Aorta (tissue), 5 donors: ENCODE results near the gene SLAMF8. TPM values are rescaled to one million over a fixed set of nuclear protein-coding genes. Genes with fewer than 3 reads are reported as not detected.

ENCODE experiments used
- ATAC-seq: fragments of 200-7000 bp; cut with Tn5 transposase; one replicate; pipeline ENCODE4 v1.9.1; 2022; ENCODE audit warnings: moderate library complexity; ENCODE audit not compliant: low FRiP score
- DNase-seq, 2 donors: peaks; one replicate each; pipeline ENCODE4 v3.0.0-alpha.2; 2020
- H3K27ac ChIP-seq, 2 donors: one replicate each; pipeline ENCODE4 v1.5.1; 2013; ENCODE audit warnings: low read length in 2 of 2, mild to moderate bottlenecking in 2 of 2, moderate library complexity in 2 of 2, control low read depth in 1 of 2, inconsistent platforms in 1 of 2, low read depth in 1 of 2
- H3K27me3 ChIP-seq, 2 donors: one replicate each; pipeline ENCODE4 v1.6.1; 2013; ENCODE audit warnings: control low read depth in 1 of 2, low read length in 1 of 2, mild to moderate bottlenecking in 1 of 2, moderate library complexity in 1 of 2; ENCODE audit not compliant: insufficient read depth in 2 of 2, control insufficient read depth in 1 of 2
- H3K36me3 ChIP-seq, 2 donors: one replicate each; pipeline ENCODE4 v1.6.1; 2013; ENCODE audit warnings: control low read depth in 1 of 2, low read length in 1 of 2, mild to moderate bottlenecking in 1 of 2; ENCODE audit not compliant: insufficient read depth in 2 of 2, control insufficient read depth in 1 of 2
- H3K4me1 ChIP-seq, 2 donors: one replicate each; pipeline ENCODE4 v1.6.1; 2013; ENCODE audit warnings: low read length in 2 of 2, control low read depth in 1 of 2, mild to moderate bottlenecking in 1 of 2, moderate library complexity in 1 of 2; ENCODE audit not compliant: insufficient read depth in 2 of 2, control insufficient read depth in 1 of 2
- H3K4me3 ChIP-seq, 2 donors: one replicate each; pipeline ENCODE4 v1.5.1; 2013; ENCODE audit warnings: low read length in 2 of 2, control low read depth in 1 of 2, mild to moderate bottlenecking in 1 of 2
- H3K9me3 ChIP-seq: one replicate; pipeline ENCODE4 v1.6.1; 2013; ENCODE audit warnings: mild to moderate bottlenecking, low read length; ENCODE audit not compliant: control insufficient read depth
- WGBS, 2 donors: extraction: QIAGEN DNeasy Blood & Tissue Kit; methylation state at CpG; one replicate each; pipeline ENCODE4 v1.1.7; 2013; 5-methylcytosine and 5-hydroxymethylcytosine counted together
- intact Hi-C, 2 donors: fragments of 100-400 bp; cut with DNase I; formaldehyde crosslinking; loops; one replicate each; pipeline versions ENCODE4 v1.14.2 to v1.15.0; 2022
- polyA plus RNA-seq, 2 donors: library from polyadenylated mRNA; stranded (reverse); fragments of 200-250 nt; gene quantifications; one replicate each; pipeline ENCODE4 v1.2.3, GENCODE V29; 2013
- total RNA-seq, 2 donors: library from RNA; stranded (reverse); fragmentation: NEBNext Ultra II Directional; extraction: Animal tissue kit (Norgen Biotek cat#: 25700); gene quantifications; one replicate each; pipeline ENCODE4 v1.2.1, GENCODE V29; 2021
- donor health status: healthy with polysubstance abuse.
- donor health status: Bipolar disorder and iron deficiency.
- donor health status: DM: no; HTN: no; CAD: no.
- donor health status: DM: no; HTN: no; CAD: no.
- donor health status: DM: yes; HTN: yes; CAD: no.

SLAMF8 gene
- total and polyA plus RNA-seq, 4 donors = 1.3 to 12.8 (median 5.9) TPM

DNA sequence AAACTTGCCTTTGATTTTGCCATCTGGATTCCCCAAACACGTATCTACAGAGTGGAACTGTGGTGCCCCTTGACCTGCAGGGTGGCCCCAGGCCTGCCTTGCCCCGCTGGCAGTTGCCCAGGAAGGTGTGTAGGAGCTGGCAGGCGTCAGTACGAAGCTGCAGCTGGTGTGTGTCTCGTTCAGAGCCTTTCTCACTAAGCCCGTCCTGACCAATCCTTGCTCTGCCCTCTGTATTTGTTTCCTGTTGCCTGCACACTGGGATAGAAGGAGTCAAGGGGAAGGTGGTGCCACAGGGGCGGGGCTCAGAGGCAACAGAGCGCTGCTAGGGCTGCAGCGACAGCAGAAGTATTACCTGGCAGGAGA, 41.0 kb downstream of the SLAMF8 start:
- Histone ChIP-seq H3K27me3 (no peaks in the 10 kb centered on the region), H3K9me3 (no peaks in the 10 kb centered on the region), H3K4me3 (no peak overlapping the region), H3K36me3 (no peaks in the 10 kb centered on the region), H3K4me1 (no peaks in the 10 kb centered on the region), H3K27ac (no peak overlapping the region)
- DNase-seq (no peak), ATAC-seq (no peak)
- 23 to 28% methylated on average over 9 of the region's 9 CpGs for WGBS, 2 donors
- intact Hi-C loops = no loop called here

- H3K4me3 ChIP-seq = no peak overlapping the region
- H3K27ac ChIP-seq = no peak overlapping the region
- WGBS, 2 donors = 57 to 82% methylated on average over 3 of the region's 3 CpGs
- H3K27me3 ChIP-seq = no peaks in the 10 kb centered on the region
- no peaks in the 10 kb centered on the region for H3K4me1 ChIP-seq
- H3K36me3 ChIP-seq = no peaks in the 10 kb centered on the region
- intact Hi-C loops = no loop called here
- no peak for DNase-seq
- H3K9me3 ChIP-seq = no peaks in the 10 kb centered on the region
- ATAC-seq = no peak
Measured at GRCh38 chr1:159868766-159869165, 42.1 kb downstream of the SLAMF8 start.

GRCh38 chr1:159869173-159869572, 42.5 kb downstream of the SLAMF8 start:
- H3K27ac ChIP-seq = no peak overlapping the region
- intact Hi-C loops = no loop called here
- no peaks in the 10 kb centered on the region for H3K36me3 ChIP-seq
- no peaks in the 10 kb centered on the region for H3K4me1 ChIP-seq
- no peaks in the 10 kb centered on the region for H3K27me3 ChIP-seq
- H3K4me3 ChIP-seq = no peak overlapping the region
- DNase-seq (no peak), ATAC-seq (no peak)
- H3K9me3 ChIP-seq = no peaks in the 10 kb centered on the region
- 59% methylated on average over 4 of the region's 4 CpGs for WGBS, 2 donors

GRCh38 chr1:159869607-159870006, 42.9 kb downstream of the SLAMF8 start:
- no peak for ATAC-seq
- Histone ChIP-seq H3K4me3 (no peak overlapping the region), H3K36me3 (no peaks in the 10 kb centered on the region), H3K27me3 (no peaks in the 10 kb centered on the region), H3K9me3 (no peaks in the 10 kb centered on the region), H3K27ac (no peak overlapping the region), H3K4me1 (no peaks in the 10 kb centered on the region)
- WGBS, 2 donors = 55 to 73% methylated on average over 1 of the region's 1 CpG
- DNase-seq = no peak
- intact Hi-C loops = no loop called here

GRCh38 chr1:159870704-159871103, 44.0 kb downstream of the SLAMF8 start:
- H3K27ac ChIP-seq = no peak overlapping the region
- ATAC-seq = no peak
- H3K4me3 ChIP-seq = no peak overlapping the region
- intact Hi-C loops = no loop called here
- no peaks in the 10 kb centered on the region for H3K9me3 ChIP-seq
- H3K27me3 ChIP-seq = no peaks in the 10 kb centered on the region
- no peaks in the 10 kb centered on the region for H3K36me3 ChIP-seq
- 91 to 92% methylated on average over 5 of the region's 5 CpGs for WGBS, 2 donors
- no peaks in the 10 kb centered on the region for H3K4me1 ChIP-seq
- no peak for DNase-seq

GRCh38 chr1:159872891-159873290, 46.2 kb downstream of the SLAMF8 start:
- ATAC-seq = no peak
- no peak for DNase-seq
- no peaks in the 10 kb centered on the region for H3K9me3 ChIP-seq
- no peaks in the 10 kb centered on the region for H3K36me3 ChIP-seq
- no peak overlapping the region for H3K4me3 ChIP-seq
- no peaks in the 10 kb centered on the region for H3K4me1 ChIP-seq
- H3K27ac ChIP-seq = no peak overlapping the region
- H3K27me3 ChIP-seq = no peaks in the 10 kb centered on the region
- 77 to 88% methylated on average over 15 of the region's 15 CpGs for WGBS, 2 donors
- intact Hi-C loops = no loop called here

DNA sequence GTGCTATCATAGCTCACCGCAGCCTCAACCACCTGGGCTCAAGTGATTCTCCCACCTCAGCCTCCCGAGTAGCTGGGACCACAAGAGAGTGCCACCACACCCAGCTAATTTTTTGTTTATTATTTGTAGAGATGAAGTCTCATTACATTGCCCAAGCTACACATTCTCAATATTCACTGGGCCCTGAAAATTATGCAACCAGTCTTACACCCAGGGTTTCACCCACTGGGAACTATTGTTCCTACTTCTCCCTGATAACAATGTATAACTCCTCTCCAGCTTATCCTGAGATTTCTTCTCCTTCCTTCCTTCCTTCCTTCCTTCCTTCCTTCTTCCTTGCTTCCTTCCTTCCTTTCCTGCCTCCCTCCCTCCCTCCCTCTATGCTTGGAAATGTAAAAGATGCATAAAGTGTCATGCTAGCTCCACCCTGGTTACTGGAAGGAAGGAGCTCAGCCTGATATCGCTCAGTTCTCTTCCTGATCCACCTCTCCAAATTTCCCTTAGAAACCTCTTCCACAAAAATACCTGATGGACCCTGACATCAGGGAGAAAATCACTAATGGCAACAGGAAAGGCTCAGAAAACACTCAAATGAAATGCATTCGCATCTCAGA, 47.0 kb downstream of the SLAMF8 start:
- ATAC-seq = no peak
- no peaks in the 10 kb centered on the region for H3K4me1 ChIP-seq
- 95 to 96% methylated on average over 4 of the region's 4 CpGs for WGBS, 2 donors

GRCh38 chr1:159877695-159878444, 51.2 kb downstream of the SLAMF8 start:
- Histone ChIP-seq H3K4me3 (no peak overlapping the region), H3K27me3 (no peaks in the 10 kb centered on the region), H3K36me3 (peaks cover 0 to 2% of the 10 kb centered on the region in 2 donors), H3K9me3 (no peaks in the 10 kb centered on the region), H3K4me1 (no peaks in the 10 kb centered on the region), H3K27ac (no peak overlapping the region)
- intact Hi-C loops = no loop called here
- WGBS, 2 donors = 96 to 97% methylated on average over 6 of the region's 6 CpGs
- DNase-seq = no peak
- ATAC-seq = no peak

More for the DNA sequence above, 47.0 kb downstream of the SLAMF8 start:
- intact Hi-C loops = no loop called here
- no peak overlapping the region for H3K27ac ChIP-seq
- no peak overlapping the region for H3K4me3 ChIP-seq
- DNase-seq = no peak
- no peaks in the 10 kb centered on the region for H3K9me3 ChIP-seq
- no peaks in the 10 kb centered on the region for H3K27me3 ChIP-seq
- no peaks in the 10 kb centered on the region for H3K36me3 ChIP-seq

GRCh38 chr1:159879136-159879535, 52.5 kb downstream of the SLAMF8 start:
- intact Hi-C loops = no loop called here

More at GRCh38 chr1:159879136-159879535, 52.5 kb downstream of the SLAMF8 start:
- DNase-seq = no peak
- Histone ChIP-seq H3K27me3 (no peaks in the 10 kb centered on the region), H3K9me3 (no peaks in the 10 kb centered on the region), H3K4me1 (no peaks in the 10 kb centered on the region), H3K36me3 (peaks cover 0 to 2% of the 10 kb centered on the region in 2 donors), H3K27ac (no peak overlapping the region), H3K4me3 (no peak overlapping the region)
- 85 to 87% methylated on average over 3 of the region's 3 CpGs for WGBS, 2 donors
- no peak for ATAC-seq
